Thyroid gland (tissue), 4 donors: ENCODE data around the gene FAM222B.
"Not testable (repeated sequence)": the region's sequence is repeated elsewhere in the genome, so short reads cannot be mapped to it uniquely, and the experiment has no call there.

Experiments
- POLR2A ChIP-seq, 2 donors: fragments of 450-650 bp; IDR thresholded peaks; one replicate each; pipeline ENCODE4 v1.6.1; 2017; ENCODE audit warnings: antibody characterized with exemption in 2 of 2, mild to moderate bottlenecking in 2 of 2, moderate library complexity in 1 of 2
- TF ChIP-seq, protein P1 (sequence below), 6 experiments: fragments of 200-600 bp in 3 of 6; fragments of 450-650 bp in 3 of 6; sonication (generic) in 3 of 6; IDR thresholded peaks; one replicate each; pipeline ENCODE4 v1.5.1; 2016 to 2019; ENCODE audit warnings: antibody characterized with exemption in 6 of 6, mild to moderate bottlenecking in 2 of 6, inconsistent platforms in 1 of 6, moderate library complexity in 1 of 6

GRCh38 chr17:28836541-28836940, 6.0 kb downstream of the FAM222B start:
- TF ChIP-seq, protein P1, sequence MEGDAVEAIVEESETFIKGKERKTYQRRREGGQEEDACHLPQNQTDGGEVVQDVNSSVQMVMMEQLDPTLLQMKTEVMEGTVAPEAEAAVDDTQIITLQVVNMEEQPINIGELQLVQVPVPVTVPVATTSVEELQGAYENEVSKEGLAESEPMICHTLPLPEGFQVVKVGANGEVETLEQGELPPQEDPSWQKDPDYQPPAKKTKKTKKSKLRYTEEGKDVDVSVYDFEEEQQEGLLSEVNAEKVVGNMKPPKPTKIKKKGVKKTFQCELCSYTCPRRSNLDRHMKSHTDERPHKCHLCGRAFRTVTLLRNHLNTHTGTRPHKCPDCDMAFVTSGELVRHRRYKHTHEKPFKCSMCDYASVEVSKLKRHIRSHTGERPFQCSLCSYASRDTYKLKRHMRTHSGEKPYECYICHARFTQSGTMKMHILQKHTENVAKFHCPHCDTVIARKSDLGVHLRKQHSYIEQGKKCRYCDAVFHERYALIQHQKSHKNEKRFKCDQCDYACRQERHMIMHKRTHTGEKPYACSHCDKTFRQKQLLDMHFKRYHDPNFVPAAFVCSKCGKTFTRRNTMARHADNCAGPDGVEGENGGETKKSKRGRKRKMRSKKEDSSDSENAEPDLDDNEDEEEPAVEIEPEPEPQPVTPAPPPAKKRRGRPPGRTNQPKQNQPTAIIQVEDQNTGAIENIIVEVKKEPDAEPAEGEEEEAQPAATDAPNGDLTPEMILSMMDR (IDR thresholded peaks at IDR 0.05) = not testable (repeated sequence)
- not testable (repeated sequence) for TF ChIP-seq POLR2A (IDR thresholded peaks at IDR 0.05)
